Esophagus squamous epithelium (tissue), 5 donors: ENCODE measurements around the gene SMIM35. TPM values are rescaled to one million over a fixed set of nuclear protein-coding genes. Genes with fewer than 3 reads are reported as not detected.

Source experiments
- DNase-seq: peaks from one replicate; lab custom pipeline; 2025; lab: John Stamatoyannopoulos, UW
- H3K27ac ChIP-seq, 4 donors: fragments of 200-600 bp; sonication (generic); one replicate each; pipeline ENCODE4 v1.5.1; 2016 to 2019; ENCODE audit warnings: mild to moderate bottlenecking in 1 of 4
- H3K27me3 ChIP-seq, 4 donors: fragments of 200-600 bp; sonication (generic); 1 replicate in 3 of 4; 2 replicates in 1 of 4; pipeline versions ENCODE4 v1.5.1 to v1.6.0; 2017 to 2021; ENCODE audit warnings: antibody characterized with exemption in 1 of 4
- H3K36me3 ChIP-seq, 3 donors: fragments of 200-600 bp; sonication (generic); one replicate each; pipeline ENCODE4 v1.5.1; 2016 to 2019
- H3K4me1 ChIP-seq, 3 donors: fragments of 200-600 bp; sonication (generic); one replicate each; pipeline ENCODE4 v1.5.1; 2017 to 2019
- H3K4me3 ChIP-seq, 4 donors: fragments of 200-600 bp; sonication (generic); 1 replicate in 3 of 4; 2 replicates in 1 of 4; pipeline ENCODE4 v1.5.1; 2016 to 2019; ENCODE audit warnings: mild to moderate bottlenecking in 2 of 4, moderate library complexity in 1 of 4
- H3K9me3 ChIP-seq, 3 donors: fragments of 200-600 bp; sonication (generic); one replicate each; pipeline ENCODE4 v1.5.1; 2016 to 2019
- CTCF ChIP-seq, 6 experiments: fragments of 450-650 bp in 4 of 6; fragments of 200-600 bp in 2 of 6; sonication (generic) in 2 of 6; IDR thresholded peaks; one replicate each; pipeline ENCODE4 v1.5.1; 2016 to 2019; ENCODE audit warnings: antibody characterized with exemption in 6 of 6, mild to moderate bottlenecking in 4 of 6, moderate library complexity in 4 of 6
- POLR2A ChIP-seq, 4 donors: fragments of 450-650 bp; IDR thresholded peaks; one replicate each; pipeline ENCODE4 v1.6.1; 2017; ENCODE audit warnings: antibody characterized with exemption in 4 of 4, mild to moderate bottlenecking in 4 of 4, moderate library complexity in 3 of 4
- WGBS, 2 donors: methylation state at CpG; one replicate each; pipeline ENCODE4 v1.1.5; 2018; 5-methylcytosine and 5-hydroxymethylcytosine counted together
- intact Hi-C: fragments of 100-400 bp; cut with DNase I; formaldehyde crosslinking; loops from one replicate; pipeline ENCODE4 v1.15.0; 2022
- total RNA-seq, 4 donors: library from RNA; depleted of rRNA; stranded (reverse); fragments of >200 nt; gene quantifications; one replicate each; pipeline ENCODE4 v1.1.0, GENCODE V29; 2016
- donor health status: DM: yes; HTN: yes; CAD: no.

The SMIM35 gene
- total RNA-seq, 4 donors from 2014 or later: not detected

GRCh38 chr11:117960406-117960805, 126.4 kb downstream of the SMIM35 start:
- TF ChIP-seq CTCF (IDR thresholded peaks at IDR 0.05) (no peak), POLR2A (IDR thresholded peaks at IDR 0.05) (no peak)
- 56 to 64% methylated on average over 1 of the region's 1 CpG for WGBS, 2 donors

GRCh38 chr11:117959438-117960149, 127.2 kb downstream of the SMIM35 start:
- H3K27me3 ChIP-seq: no peaks in the 10 kb centered on the region
- intact Hi-C loops: no loop called here
- no peaks in the 10 kb centered on the region for H3K36me3 ChIP-seq
- DNase-seq: no peak
- TF ChIP-seq POLR2A (IDR thresholded peaks at IDR 0.05) (no peak), CTCF (IDR thresholded peaks at IDR 0.05) (no peak)
- WGBS, 2 donors: 50 to 56% methylated on average over 1 of the region's 1 CpG
- H3K4me1 ChIP-seq: no peaks in the 10 kb centered on the region
- no peaks in the 10 kb centered on the region for H3K9me3 ChIP-seq
- peak overlapping the region in 1 of 4 donors; percentile 12 for H3K27ac ChIP-seq
- no peak overlapping the region for H3K4me3 ChIP-seq

More at GRCh38 chr11:117960406-117960805, 126.4 kb downstream of the SMIM35 start:
- no peak overlapping the region for H3K4me3 ChIP-seq
- no peaks in the 10 kb centered on the region for H3K27me3 ChIP-seq
- H3K9me3 ChIP-seq: no peaks in the 10 kb centered on the region
- H3K36me3 ChIP-seq: no peaks in the 10 kb centered on the region
- DNase-seq: no peak
- no peak overlapping the region for H3K27ac ChIP-seq
- no peaks in the 10 kb centered on the region for H3K4me1 ChIP-seq
- intact Hi-C loops: no loop called here

DNA sequence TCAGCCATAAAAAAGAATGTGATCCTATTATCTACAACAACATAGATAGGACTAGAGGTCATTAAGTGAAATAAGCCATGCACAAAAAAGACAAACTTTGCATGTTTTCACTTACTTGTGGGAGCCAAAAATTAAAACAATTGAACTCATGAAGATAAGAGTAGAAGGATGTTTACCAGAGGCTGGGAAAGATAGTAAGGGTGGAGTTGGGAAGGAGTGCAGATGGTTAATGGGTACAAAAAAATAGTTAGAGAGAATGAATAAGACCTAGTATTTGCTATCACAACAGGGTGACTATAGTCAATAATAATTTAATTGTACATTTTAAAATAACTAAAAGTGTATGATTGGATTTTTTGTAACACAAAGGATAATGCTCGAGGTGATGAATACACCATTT, 127.8 kb downstream of the SMIM35 start:
- no peak for DNase-seq
- intact Hi-C loops: no loop called here
- H3K27me3 ChIP-seq: no peaks in the 10 kb centered on the region
- TF ChIP-seq CTCF (IDR thresholded peaks at IDR 0.05) (no peak), POLR2A (IDR thresholded peaks at IDR 0.05) (no peak)
- no peaks in the 10 kb centered on the region for H3K9me3 ChIP-seq
- no peaks in the 10 kb centered on the region for H3K36me3 ChIP-seq
- H3K27ac ChIP-seq: peak overlapping the region in 1 of 4 donors; percentile 7
- no peak overlapping the region for H3K4me3 ChIP-seq
- H3K4me1 ChIP-seq: no peaks in the 10 kb centered on the region
- 95% methylated on average over 1 of the region's 1 CpG for WGBS, 2 donors

Other genes with a start within 250 kb of the SMIM35 start
- gene FXYD6, start 210.3 kb downstream of the SMIM35 start, total RNA-seq: 10 to 100 TPM in 1 of 4 donors, 1 to 10 TPM in 2, under 1 TPM in 1; 0.61 to 27.7 (median 2.1) TPM
- 10 to 100 TPM; 11.1 to 31.7 (median 21.0) TPM for gene TMPRSS13, start 157.6 kb downstream of the SMIM35 start, total RNA-seq
- gene IL10RA, start 100.6 kb downstream of the SMIM35 start, total RNA-seq: 10 to 100 TPM in 2 of 4 donors, 1 to 10 TPM in 2; 2.2 to 21.2 (median 11.3) TPM
- 100 to 1,000 TPM; 142 to 197 (median 161) TPM for gene TMPRSS4, start 9.9 kb downstream of the SMIM35 start, total RNA-seq
- gene SCN4B, start 65.9 kb upstream of the SMIM35 start, total RNA-seq: 1 to 10 TPM in 3 of 4 donors, under 1 TPM in 1; 0.87 to 4.2 (median 1.3) TPM
- gene SCN2B, start 89.7 kb upstream of the SMIM35 start, total RNA-seq: 1 to 10 TPM in 1 of 4 donors, under 1 TPM in 1, not detected in 2; 0.38 to 1.1 TPM
- gene JAML, start 138.0 kb upstream of the SMIM35 start, total RNA-seq: 10 to 100 TPM in 2 of 4 donors, 1 to 10 TPM in 2; 2.2 to 17.9 (median 9.5) TPM
- gene MPZL3, start 165.4 kb upstream of the SMIM35 start, total RNA-seq: 10 to 100 TPM; 17.4 to 44.4 (median 32.4) TPM
- gene MPZL2, start 177.3 kb upstream of the SMIM35 start, total RNA-seq: 100 to 1,000 TPM; 249 to 491 (median 352) TPM
- 1 to 10 TPM; 1.9 to 7.8 (median 3.1) TPM for gene CD3E, start 217.8 kb upstream of the SMIM35 start, total RNA-seq